Measurements from ENCODE around the gene CD1B.
"Not testable (repeated sequence)": the region's sequence is repeated elsewhere in the genome, so short reads cannot be mapped to it uniquely, and the experiment has no call there.

The CD1B gene

DNA sequence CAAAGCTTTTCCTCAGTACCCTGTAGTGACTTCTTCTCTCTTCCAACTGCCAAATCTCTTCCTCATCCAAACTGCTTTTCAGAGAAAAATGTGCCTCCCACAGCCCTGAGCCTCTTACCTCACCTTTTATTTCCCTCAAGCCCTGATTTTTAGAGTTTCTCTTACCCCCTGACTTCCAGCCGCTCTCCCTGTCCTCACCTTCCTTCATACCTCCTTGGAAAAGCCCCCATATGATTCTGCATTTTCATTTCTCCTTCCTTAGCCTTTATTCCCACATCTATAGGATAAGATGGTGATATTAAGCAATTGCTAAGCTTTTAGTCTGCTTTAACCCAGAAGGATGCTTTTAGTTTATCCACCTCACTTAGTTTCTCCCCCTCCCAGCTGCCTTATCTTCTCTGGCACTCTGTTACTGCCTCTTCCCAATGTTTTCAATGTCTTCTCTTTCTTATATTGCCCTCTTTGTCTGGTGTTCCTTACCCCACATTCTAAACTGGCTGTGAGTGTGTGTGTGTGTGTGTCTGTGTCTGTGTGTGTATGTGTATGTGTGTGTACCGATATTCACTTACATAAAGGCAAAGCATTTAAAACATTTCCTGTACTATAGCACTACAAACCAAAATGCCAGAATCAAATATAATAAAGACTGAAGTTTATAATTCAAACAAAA, at the start of gene CD1B:
Gene CD1B, minus strand, starts transcription at position 51 of the 670 bp plus-strand sequence. CDS start 108 bp downstream, outside the sequence.
- DNase-seq = no peak

DNA sequence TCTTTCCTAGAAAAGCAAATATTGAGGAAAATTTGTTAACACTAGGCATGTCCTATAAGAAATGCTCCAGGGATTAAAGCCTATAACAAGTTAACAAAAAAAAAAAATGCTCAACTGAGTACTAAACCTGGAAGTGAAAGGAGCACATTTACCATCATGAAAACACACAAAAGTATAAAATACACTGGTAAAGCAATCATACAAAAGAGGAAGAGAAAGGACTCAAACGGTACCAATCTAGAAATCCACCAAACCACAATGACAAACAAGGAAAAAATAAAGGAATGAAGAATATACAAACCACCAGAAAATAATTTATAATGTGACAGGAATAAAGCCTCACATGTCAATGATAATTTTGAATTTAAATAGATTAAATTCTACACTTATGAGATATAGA, 43.5 kb upstream of the CD1B start:
- no peak for DNase-seq

DNA sequence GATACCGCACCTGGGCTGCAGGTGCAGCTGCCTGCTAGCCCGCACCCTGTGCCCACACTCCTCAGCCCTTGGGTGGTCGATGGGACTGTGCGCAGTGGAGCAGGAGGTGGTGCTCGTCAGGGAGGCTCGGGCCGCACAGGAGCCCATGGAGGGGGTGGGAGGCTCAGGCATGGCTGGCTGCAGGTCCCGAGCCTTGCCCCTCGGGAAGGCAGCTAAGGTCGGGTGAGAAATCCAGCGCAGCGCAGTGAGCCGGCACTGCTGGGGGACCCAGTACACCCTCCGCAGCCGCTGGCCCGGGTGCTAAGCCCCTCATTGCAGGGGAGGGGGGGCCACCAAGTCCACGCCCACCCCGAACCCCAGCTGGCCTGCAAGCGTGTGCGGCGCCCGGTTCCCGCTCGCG, 42.8 kb upstream of the CD1B start:
- not testable (repeated sequence) for DNase-seq

DNA sequence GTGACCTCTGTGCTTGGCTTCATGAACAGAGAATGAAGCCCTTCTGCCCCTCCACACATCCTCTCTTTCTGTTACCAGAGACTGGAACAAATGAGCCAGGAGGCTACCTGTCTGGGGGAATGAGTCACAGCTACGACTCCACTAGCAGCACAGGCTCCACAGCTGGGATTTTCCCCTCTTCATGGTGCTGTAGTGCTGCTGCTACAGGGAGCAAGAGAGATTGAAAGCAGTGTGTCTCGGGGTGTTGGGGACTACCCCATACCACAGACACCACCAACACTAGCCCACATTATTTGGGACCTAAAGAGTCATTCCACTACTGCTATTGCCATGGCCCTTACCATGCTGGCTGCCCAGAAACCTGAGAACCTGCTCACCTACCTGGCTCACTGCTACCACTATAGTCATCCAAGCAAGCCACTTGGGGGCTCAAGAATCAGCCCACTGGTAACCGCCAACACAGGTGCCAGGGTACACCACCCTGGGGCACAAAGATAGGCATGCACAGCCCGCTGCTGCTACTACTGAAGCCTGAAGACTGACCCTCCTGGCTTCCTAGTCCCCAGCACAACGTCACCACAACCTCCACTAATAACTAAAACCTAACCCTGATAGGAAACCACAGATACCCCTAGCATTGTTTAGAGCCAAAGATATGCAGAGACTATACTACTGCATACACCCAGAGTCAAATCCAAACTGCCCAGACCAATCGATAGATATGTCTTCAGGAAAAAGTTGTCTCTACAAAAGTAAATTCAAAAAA, 40.0 kb upstream of the CD1B start:
- no peak for DNase-seq

DNA sequence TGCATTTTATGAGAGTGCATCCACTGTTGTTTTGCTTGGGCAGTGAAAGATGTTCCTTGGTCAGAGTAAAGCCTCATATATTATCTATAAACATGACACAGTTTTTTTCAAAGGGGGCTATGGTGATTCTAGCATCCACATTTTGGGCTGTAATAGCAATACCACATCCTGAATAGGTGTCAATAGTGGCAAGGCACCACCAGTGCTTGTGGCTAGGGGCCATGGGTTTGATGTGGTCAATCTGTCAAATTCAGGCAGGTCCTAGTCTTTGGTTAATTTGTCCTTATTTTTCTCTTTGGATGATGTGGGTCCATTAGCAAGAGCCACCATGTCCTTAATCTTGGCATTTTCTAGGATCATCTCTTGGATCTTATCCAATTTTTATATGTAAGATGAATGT, 35.5 kb upstream of the CD1B start:
- DNase-seq = no peak

DNA sequence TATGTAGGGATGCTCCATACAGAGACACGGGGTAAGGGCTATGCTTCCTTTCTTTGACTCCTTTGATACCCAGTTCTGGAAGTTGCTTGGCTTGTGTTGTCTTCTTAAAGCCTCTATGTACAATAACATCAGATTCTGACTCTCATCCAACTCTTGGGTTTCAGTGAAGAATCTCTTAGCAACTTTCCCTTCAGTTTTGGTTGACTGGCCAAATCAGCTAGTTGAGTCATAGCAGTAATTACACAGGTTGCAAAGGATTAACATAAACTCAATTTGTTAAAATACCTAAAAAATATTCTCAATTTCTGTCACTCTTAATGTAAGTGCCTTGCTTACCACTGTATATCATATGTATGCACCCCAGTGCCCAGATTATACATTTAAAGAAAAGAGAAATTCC, 31.6 kb upstream of the CD1B start:
- no peak for DNase-seq

DNA sequence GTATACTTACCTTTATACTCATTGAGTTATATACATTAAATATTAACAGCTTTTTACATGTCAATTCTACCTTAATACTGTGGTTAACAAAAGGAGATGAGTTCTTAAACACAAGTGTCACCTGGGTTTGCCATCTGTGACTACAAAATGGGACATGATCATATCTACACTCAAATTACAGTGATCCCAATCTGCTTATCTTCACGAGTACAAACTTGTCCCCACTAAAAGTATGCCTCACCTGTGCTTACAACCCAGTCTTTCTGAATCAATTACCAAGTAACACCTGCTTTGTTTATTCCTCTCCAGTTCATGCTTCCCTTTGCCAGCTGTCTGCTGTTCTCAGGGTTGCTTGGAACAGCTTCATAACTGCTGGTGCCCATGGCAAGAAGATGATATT, 31.2 kb upstream of the CD1B start:
- DNase-seq = no peak

DNA sequence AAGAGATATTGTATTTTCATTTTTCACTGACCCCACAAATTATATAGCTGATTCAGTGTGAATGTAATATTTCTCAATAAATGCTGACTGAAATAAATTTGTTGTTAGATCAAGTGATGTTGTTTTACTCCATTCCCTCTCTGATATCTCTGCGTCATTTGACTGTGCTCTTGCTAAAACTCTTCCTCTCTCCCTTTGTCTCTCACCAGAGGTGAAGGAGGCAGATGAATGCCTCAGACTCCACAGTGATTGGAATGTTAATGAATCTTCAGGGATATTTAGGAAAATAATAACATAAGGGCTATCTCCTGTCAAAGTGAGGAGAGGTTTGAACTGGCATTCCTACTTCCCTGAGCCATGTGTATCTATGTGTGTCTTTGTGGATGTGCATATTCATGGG, 26.1 kb upstream of the CD1B start:
- no peak for DNase-seq

DNA sequence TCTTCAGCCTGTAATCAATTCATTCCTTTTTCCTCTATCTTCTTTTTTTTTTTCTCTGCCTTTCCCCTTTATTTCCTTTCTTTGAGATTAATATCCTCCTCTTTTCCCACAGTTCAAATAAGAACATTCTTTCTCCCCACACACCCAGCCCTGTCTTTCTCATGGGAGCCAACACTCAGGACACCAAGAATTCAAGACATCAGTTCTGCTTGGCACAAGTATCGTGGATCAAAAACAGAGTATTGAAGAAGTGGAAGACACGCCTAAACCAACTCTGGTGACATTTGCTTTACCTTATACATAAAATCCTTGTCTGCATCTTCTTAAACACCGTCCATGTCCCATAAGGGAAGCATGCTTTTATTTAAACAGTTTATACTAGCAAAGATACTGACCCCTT, 25.3 kb upstream of the CD1B start:
- DNase-seq = no peak

DNA sequence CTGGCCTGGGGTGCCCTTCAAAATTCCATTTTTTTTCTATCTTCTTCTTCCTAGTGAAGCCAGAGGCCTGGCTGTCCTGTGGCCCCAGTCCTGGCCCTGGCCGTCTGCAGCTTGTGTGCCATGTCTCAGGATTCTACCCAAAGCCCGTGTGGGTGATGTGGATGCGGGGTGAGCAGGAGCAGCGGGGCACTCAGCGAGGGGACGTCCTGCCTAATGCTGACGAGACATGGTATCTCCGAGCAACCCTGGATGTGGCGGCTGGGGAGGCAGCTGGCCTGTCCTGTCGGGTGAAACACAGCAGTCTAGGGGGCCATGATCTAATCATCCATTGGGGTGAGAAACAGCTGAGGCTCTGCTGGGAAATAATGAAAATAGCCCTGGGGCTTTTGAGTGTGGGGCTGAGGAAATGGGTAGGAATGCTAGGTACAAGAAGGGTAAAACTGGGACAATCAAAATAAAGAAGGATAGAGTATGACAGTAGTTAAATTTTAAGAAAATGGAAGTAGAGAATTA, 24.5 kb upstream of the CD1B start:
- DNase-seq = no peak

DNA sequence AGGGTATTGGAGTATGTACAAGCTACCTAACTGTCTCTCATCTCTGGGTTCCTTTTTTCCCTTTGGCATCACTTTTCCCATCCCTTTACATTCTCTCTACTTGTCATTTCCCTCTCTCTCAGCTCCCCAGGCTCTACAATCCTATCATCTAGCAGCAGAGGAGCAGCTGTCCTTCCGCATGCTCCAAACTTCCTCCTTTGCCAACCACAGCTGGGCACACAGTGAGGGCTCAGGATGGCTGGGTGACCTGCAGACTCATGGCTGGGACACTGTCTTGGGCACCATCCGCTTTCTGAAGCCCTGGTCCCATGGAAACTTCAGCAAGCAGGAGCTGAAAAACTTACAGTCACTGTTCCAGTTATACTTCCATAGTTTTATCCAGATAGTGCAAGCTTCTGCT, 22.9 kb upstream of the CD1B start:
- no peak for DNase-seq

DNA sequence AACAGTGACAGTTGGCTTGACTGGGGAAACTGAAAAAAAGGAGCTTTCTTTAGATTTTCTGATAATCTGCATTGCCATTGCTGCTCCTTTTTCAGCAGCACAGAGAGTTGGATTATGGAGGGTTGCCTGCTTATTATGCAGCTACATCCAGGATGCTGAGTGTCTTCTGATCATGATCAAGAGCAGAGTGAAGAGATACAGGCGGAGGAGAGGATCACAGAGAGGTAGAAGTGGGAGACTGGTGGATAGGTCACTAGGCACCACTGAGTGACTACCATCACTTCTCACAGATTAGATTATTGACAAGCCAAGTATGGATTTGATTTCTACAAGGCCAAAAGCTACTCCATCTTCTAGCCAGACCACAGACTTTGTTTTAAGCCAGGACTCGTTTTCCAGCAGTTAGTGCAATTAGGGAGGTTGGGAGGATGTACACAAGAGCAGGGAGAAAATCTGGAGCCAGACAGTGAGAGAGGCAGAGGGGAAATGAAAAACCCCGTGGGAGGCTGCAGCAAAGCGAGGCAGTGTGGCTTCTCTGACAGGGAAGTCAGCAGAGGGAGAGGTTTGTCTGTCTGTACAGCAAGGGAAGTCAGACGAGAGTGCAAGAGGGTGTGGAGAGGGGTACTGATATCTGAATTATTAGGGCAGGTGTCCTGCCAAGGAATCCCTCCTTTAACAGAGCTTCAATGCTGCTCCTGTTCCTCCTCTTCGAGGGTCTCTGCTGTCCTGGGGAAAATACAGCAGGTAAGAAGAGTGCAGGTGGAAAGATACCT, 22.2 kb upstream of the CD1B start, which contains the start of gene CD1E:
Gene CD1E, plus strand, starts transcription at position 592 of the 773 bp plus-strand sequence. Its CDS starts 95 bp downstream, at position 687.
- no peak for DNase-seq

DNA sequence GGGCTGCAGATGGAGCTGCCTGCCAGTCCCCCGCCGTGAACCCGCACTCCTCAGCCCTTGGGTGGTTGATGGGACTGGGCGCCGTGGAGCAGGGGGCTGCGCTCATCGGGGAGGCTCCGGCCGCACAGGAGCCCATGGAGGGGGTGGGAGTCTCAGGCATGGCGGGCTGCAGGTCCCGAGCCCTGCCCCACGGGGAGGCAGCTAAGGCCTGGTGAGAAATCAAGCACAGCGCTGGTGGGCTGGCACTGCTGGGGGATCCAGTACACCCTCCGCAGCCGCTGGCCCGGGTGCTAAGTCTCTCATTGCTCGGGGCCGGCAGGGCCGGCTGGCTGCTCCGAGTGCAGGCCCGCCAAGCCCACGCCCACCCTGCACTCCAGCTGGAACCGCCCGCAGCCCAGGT, 17.6 kb upstream of the CD1B start:
- not testable (repeated sequence) for DNase-seq

DNA sequence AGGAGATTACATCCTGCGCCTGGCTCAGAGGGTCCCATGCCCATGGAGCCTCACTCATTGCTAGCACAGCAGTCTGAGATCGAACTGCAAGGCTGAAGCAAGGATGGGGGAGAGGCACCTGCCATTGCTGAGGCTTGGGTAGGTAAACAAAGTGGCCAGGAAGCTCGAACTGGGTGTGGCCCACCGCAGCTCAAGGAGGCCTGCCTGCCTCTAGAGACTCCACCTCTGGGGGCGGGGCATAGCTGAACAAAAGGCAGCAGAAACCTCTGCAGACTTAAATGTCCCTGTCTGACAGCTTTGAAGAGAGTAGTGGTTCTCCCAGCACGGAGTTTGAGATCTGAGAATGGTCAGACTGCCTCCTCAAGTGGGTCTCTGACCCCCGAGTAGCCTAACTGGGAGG, 5.1 kb upstream of the CD1B start:
- DNase-seq = not testable (repeated sequence)

DNA sequence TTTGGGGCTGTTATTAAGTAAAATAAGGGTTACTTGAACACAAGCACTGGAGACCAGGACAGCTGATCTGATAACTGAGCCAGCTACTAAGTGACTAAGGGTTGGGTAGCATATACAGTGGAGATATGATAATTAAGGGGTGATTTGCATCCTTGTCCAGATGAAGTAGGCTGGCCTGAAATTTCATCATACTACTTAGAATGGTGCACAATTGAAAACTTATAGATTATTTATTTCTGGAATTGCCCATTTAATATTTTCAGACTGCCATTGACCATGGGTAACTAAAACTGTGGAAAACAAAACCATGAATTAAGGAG, 3.8 kb upstream of the CD1B start:
- DNase-seq = no peak

DNA sequence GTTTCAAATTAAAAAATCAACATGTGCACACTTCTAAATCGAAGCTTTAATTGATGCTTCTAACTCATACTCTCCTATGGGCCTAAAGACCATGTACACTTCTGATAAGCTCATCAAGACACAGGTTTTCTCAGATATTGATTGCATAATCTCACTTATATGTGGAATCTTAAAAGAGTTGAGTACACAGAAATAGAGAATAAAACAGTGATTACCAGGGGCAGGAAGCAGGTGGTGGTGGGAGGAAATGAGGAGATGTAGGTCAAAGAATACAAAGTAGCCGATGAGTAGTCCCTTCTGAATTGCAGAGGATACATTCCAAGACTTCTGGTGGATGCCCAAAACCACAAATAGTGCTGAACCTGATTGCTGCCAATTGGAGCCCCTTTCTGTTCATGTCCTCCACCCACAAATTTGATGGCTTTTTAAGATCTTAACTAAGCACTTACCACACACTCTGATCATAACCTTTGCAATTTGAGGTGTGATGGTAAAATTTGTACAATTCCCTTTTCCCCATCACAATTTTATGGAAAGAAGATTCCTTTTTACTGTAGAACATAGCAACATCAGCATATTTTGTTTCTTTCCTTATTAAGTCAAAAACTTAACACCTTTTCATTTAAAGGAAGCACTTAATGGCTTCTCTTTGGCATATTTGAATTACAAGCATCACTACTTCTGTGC, 3.3 kb upstream of the CD1B start:
- DNase-seq = no peak

DNA sequence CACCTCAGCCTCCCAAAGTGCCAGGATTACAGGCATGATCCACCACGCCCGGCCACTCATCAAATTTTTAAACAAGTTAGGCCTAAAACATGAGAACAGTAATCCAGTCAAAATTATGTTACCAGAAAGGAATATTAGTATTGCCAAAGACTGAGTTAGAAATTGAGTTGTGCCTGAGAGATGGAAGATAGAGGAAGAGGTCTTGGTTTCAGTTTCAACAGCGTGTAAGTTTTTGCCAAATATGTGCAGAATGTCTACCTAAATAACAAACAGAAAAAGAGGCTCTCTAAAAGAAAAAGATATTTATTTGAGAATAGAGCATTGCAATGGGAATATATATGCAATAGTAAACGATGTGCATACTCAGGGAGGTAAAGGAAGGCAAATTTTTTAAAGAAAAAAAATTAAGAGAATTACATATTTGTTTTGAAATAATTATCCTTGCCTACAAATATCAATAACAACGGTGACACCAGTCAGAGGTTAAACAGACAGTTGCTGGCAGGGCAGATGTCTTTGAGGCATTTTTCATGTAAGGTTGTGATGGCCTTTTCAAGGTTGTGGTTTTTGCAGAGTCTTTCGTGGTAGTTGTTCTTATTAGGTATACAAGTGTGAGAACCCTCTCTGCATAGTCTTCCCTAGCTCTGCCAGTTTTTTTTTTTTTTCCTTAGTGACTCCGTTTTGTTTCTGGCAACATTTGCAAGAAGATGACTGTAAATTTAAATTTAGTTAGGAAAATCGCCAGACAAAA, 2.2 kb upstream of the CD1B start:
- no peak for DNase-seq

DNA sequence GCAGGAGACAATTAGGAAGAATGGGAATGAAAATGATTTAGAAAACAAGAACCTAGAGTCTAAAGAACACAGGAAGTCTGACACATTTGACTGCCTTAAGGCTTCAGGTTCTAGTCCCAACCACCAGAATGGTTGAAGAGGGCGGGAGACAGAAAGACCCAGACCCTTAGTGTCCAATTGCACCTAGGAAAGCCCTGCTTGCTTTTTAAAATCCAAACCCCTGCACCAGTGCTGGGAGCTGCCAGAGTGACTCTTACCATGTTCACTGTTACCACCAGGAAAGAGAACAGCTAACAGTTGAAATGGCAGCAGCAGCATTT, 265 bp downstream of the CD1B start:
- DNase-seq = no peak

DNA sequence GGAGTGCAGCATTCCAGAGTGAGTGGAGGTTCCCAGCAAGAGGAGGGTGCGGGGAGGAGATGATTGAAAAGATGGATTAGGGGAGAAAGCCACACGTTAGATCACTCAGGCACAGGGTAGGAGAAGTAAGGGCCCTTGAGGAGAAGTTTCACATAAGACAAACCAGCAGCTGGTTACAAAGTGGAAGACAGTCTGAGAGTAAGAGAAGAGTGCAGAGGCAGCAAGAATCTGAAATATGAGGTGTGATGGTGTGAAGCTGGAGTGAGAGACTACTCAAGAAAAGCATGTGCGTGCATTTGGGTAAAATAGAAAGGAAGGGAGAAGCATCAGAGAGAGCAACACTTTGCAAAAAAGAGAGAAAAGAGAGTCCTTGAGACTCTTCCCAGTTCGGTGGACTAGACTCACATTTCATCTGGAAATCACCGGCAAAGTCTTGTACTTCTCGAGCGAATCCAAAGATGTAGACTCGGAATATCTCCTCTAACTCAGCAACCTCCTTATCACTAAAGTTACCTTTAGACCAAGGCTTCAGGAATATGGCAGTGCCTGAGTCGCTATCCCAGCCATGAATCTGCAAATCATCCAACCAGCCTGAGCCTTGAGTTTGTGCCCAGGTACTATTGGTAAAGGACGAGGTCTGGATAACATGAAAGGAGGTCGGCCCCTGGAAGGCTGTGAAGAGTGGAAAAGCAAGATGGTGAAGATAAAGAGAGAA, 783 bp downstream of the CD1B start:
- DNase-seq = no peak

DNA sequence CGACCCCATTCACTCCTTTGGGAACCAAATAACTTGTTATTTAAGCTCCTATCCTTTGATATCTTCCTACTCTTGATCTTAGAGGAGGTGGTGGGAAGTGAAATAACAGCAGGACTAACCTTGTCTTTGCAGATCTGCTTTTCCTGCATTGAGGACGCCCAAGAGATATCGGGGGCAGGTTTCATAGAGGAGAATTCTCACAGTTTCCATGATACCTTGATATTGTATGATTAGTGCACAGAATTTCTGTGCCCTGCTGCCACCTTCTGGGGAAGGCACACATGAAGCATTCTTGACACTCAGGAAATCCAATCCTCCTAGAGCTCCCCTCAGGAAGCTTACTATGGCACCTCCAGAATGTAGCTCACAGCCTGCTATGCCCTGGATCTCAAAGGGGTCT, 1.6 kb downstream of the CD1B start:
- DNase-seq = no peak

DNA sequence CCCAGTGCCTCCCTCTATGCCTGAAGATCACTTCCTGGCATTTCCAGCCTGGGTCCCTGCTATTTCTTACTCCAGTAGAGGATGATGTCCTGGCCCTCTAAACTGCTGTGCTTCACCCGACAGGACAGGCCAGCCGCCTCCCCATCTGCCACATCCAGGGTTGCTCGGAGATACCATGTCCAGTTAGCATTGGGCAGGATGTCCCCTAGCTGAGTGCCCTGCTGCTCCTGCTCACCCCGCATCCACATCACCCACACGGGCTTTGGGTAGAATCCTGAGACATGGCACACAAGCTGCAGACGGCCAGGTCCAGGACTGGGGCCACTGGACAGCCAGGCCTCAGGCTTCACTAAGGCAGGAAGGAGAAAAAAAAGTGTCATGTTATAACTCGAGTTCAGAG, 2.0 kb downstream of the CD1B start:
- DNase-seq = no peak

DNA sequence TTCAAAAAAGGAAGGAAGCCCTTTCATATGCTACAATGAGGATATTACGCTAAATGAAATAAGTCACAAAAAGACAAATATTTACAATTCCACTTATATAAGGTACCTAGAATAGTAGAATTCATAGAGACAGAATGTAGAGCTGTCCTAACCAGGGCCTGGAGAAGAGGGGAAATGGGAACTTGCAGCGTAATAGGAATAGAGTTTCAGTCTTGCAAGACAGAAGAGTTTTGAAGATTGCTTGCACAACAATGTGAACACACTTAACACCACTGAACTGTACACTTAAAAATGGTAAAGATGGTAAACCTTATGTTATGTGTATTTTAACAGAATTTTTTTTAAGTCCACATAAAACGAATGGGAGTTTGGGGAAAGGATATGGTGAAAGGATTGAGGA, 2.9 kb downstream of the CD1B start:
- no peak for DNase-seq
